ENCODE results near the gene POLR2J.

POLR2J gene

DNA sequence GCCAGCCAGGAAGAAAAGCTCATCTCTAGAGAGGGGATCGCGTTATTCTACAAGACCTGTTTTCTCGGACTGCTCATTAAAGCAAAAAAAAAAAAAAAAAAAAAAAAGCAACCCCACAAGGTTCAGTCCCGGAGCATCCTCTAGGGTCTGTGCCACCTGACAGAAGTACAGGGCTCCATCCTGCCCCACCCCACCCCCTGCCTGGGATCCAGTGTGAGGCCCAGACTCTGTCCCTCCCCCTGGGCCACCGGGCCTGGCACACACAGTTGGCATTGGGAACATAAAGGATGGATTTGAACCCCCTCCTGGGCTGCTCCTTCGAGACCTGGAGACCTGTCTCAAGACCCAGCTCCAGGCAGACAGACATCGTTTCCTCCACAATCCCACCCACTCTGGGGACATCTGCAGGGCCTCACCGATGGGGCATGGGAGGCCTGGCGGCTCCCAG is 44.7 kb downstream of the POLR2J start:
- peak; percentile 69 for DNase-seq

DNA sequence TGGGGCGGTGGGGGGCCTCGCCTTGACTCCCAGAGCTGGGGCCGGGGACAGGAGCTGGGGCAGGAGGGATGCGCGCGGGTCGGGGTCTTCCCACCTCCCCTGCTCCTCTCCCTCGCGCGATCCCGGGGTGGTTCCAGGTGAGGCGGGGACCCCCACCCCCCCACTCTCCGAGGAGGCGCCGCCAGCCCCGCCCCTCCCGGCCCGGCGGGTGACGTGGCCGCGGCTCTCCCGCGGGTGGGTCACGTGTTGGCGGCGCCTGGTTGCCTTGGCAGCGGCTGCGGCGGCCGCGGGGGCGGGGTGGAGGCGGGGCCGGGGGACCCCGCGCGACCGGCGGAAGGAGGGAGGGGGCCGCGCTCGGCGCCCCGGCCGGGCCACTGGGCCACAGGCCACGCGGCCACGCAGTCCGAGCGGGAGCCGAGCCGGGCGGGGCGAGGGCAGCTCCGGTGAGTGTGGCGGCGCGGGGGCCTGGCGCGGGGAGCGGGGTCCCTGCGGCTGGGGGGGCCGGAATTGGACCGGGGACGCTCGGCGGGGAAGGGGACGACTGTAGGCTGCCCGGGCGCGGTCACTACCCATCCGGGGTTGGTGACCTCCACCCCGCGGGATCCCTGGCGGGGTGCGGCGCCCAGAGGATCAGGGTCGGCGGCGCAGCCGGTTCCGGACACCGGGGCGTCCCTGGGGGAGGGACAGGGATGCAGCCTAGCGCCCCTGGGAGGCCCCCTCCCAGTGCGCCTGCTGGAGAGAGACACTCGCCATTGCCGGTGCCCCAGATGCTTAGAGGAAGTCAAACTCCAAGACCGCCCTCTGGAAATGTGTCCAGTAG is 45.3 kb downstream of the POLR2J start, which contains the start of gene ORAI2:
TSS of gene ORAI2 (plus strand) at position 357 of the 820 bp plus-strand sequence. CDS start 5,382 bp downstream, outside the sequence.
- peak; percentile 96 for DNase-seq

DNA sequence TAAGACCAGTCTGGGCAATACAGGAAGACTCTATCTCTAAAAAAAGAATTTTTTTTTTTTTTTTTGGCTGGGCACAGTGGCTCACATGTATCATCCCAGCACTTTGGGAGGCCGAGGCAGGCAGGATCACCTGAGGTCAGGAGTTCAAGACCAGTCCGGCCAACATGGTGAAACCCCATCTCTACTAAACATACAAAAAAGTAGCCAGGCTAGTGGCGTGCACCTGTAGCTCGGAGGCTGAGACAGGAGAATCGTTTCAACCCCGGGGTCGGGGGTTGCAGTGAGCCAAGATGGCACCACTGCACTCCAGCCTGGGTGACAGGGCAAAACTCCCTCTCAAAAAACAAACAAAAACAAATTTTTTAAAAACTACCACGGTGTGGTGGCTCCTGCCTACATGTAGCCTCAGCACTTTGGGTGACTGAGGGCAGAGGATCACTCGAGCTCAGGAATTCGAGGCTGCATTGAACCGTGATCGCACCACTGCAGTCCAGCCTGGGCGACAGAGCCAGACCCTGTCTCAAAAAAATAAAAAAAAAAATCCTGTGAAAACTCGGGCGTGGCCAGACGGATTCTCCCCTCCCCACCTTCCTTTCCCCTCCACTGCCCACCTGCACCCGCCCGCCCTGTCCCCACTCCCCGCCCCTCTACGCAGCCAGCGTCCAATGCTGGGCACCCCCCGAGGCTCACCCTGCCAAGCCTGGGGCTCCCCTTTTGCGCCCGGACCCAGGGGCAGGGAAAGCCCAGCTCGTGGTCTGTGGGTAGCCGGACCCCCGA is 46.1 kb downstream of the POLR2J start:
- DNase-seq: no peak

DNA sequence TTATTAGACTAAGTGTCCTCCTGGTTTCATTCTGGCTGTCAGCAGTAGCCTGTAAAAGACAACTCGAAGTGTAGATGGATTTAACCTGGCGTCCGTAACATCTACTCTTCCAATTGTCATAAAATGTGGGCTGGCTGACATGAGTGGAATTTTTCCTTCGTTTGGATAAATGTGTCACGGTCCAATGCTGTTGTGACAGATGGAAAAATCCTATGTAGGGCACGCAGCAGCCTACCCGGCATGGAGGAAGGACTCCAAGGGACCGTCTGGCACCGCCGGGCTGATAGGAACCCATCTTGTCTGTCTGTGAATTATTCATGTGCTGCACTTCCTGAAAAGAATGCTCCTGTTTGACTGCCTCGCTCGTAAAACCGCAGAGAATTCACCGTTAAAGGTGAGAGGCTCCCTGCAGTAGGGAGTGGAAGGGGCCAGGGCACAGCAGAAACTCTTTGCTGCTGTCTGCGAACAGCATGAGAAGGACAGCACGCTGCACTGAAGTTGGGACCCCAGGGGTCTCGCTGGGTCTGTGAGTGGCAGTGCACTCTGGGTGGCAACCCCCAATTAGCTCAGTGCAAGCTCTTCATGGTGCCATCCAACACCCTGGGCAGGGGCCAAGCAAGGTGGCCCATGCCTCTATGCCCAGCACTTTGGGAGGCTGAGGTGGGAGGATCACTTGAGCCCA is 47.0 kb downstream of the POLR2J start:
- peak; percentile 85 for DNase-seq

DNA sequence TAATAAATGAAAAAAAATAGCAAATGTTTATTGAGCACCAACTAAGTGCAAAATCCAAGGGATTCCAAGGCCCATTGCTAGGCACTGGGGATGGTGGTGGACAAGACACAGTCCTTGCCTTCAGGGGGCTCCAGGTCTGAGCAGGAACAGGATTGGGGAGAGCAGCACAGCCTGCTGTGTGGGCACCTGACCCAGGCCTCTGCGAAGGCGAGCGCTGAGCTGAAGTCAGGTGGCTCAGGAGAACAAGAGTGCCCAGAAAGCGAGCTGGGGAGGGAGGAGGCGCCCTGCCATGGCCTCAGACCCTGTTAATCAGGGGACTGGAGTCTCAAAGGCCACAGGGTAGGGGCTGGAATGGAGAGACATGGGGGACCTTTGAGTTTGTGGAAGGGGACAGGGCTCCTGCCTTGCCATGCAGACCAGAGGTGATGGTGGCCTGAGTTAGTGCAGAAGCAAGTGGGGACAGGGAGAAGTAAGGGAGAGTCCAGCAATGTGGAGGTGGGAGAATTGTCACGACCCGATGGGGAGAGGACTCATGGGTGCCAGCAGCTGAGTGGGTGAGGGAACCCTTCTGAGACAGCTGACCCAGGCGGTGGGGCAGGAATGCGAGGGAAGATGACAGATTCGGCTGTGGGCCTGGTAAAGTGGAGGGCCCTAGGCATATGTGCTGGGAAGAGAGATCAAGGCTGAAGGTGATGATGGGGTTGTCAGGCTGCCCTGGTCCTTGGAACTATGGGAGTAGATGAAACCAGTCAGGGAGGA is 49.4 kb downstream of the POLR2J start:
- no peak for DNase-seq

DNA sequence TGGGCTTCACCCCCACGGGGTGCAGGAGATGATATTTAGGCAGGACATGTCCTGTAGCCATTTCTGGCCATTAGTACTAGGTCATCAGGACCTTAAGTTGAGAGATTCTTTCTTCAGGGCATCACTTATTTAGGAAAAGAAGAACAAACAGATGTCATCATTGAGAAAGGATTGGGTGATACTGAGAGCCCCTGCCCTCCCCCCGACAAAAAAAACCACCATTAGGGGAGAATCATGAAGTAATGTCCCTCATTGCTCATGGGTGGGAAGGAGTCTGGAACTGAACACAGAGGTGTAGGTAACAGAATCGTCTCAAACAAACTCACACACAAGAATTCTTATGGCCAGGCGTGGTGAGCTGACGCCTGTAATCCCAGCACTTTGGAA is 51.7 kb downstream of the POLR2J start:
- DNase-seq: no peak

DNA sequence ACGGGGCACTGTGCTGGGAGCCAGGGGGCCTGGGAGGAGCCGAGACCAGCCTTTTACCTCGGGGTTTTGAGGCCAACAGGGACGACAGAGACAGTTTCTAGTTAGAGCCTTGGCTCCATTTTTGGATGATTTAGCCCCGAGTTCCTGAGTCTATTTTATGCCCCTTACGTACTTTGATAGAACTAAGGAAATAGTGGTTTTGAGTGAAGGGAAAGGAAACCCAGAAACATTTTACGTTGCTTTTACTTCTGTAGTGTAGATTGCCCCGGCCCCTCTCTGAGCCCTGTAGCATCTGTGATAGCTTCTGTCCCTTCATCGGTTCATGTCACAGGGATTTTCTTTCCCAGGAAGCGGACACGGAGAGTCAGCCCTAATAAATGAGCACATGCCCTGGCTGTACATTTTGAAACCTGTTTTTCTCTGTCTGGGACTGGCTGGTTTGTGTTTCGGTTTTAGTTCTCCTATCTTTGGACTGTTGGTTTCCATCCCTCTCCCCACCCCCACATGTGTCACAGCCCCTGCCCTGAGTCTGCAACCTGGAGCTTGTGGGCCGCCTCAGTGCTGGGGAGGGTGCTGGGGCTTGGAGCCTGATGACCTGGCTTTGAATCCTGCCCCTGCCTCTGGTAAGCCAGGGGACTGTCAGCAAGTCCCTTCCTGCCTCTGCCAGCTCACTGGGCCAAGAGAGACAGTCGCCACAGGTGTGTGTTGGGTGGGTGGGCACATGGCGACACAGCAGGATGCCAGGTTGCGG is 52.3 kb downstream of the POLR2J start:
- peak; percentile 90 for DNase-seq

DNA sequence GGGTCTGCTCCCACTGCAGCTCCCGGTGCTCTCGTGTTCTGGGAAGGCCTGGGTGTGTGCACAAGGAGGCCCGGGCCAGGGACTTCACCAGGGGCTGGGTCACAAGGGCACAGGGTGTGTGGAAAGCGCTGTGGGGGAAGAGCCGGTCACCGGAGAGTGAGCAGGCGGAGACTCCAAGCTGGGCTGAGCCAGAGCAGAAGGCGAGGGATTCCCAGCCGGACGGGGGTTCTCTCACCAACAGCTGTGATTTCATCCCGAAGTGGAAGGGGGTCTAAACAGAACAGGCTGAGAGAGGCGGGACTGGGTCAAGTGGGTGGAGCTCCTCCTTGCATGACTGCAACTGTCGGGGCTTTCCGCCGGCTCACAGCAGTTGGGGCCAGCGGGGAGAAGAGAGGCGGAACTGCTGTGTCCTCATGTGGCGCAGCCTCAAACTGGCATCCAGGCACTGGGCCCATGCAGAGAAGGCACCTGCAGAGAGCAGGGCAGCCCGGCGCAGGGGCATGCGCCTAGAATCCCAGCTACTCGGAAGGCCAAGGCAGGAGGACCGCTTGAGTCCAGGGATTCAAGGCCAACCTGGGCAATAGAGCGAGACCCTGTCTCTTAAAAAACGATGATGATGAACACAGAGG is 53.0 kb downstream of the POLR2J start:
- DNase-seq: peak; percentile 94

DNA sequence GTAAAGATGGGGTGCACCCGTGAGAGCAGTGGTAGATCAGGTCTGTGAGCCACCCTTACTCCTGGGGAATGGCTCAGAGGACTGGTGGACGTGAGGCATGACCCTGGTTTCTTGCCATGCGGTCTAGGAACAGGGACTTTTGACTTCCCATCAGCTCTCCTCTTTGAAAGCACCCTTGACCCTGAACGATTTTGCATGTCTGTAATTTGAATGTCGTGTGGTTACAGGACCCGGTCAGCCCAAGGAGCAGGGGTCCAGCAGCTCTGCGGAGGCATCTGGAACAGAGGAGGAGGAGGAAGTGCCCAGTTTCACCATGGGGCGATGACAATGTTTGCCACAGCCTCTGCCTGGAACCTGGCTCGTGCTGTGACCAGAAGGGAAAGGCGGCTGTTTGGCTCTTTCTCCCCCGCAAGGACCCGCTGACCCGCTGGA is 53.9 kb downstream of the POLR2J start:
- DNase-seq: no peak

DNA sequence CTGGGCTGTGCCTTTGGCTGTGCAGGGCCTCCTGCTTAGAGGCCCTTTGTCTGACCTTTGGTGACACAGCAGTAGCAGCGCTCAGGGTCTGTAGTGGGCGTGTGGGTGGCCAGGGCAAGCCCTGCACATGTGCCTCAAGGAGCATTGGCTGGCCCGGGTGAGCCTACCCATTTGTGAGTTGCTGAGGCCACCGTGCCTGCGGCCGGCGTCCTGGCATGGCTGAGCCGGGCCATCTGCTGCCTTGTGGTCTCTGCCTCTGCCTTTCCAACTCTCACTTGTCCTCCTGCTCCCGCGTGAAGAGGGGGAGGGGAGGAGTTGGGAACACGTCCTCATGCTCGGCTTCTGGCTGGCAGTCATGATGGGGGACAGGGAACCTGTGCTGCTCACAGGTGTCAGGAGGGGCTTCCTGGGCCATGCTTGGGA is 54.6 kb downstream of the POLR2J start:
- DNase-seq: no peak
